Measurements from ENCODE around the gene SHB.

The SHB gene

DNA sequence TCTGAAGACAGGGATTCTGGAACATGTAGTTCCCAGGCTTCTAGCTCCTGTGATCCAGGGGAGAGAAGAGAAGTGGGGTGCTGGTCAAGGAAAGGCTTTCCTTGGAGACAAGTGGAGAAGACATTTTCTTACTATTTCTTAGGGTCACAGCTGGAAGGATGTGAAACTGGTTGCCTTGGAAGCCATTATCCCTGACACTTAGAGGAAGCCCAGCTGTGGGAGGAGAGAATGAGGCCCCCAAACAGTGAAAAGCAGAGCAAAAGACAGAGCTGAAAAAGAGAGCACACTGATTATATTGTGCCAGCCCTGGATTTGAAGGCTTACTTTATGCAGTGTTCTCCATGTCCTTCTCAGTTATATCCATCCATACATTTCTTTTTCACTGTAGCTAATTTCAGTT is 17.5 kb upstream of the SHB start:
- DNase-seq: no peak

DNA sequence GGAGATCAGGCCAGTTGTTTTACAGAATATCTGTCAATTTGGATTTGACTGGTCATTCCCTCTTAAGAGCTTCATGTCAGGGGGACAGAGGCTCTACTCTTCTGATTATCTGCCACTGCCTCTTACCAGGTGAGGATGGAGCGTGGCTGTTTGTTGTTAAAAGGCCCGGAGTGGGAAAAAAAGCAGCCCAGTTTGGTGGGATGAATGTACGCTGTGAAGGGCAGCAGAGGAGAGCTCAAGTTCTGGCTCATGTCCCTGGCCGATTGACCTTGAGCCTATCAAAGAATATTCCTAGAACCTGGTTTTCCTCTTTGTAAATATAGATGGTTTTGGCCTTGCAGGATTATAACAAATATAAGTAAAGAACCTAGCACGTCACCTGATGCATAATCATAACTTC is 16.3 kb upstream of the SHB start:
- no peak for DNase-seq

DNA sequence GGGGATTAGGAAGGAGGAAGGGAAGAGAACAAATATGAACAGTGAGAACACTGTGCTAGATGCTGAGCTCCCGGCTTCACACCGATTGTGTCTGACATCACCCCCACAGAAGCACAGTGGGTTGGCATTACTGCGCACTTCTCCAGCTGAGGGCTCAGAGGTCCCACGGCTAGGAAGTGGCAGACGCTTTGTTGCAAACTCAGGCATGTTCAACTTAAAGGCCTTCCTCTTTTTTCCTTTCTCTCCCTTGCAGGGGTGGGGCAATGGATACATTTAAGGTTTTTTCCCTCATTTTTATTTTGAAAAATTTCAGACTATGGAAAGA is 15.5 kb upstream of the SHB start:
- DNase-seq: no peak

DNA sequence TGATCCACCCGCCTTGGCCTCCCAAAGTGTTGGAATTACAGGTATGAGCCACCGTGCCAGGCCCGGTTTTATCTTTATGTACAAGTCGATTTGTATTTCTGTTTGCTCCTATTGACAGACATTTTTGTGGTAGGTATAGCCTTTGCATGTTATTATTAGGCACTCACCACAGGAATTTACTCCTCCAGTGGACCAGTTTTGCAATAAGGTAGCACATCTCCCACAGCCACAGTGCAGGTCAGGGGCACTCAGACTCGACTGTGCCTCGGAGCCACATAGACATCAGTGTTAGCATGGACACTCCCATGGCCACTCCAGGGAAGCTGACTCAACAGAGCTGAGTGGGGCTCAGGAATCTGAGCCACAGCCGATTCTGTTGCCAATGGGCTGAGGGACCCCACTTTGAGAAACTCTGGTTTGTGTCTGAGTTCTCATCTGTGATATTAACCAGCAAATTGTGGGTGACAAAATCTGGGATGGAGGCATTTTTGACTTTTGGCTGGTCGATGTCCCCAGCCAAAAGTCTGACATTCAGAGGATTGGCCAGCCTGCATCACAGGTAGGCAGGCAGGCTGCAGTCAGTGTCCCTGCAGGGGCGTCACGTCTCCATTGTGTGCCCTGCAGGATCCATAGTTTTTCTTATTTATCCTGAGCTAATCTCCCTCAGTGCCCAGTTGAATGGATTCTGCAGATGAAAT is 15.0 kb upstream of the SHB start:
- DNase-seq: peak; percentile 23

DNA sequence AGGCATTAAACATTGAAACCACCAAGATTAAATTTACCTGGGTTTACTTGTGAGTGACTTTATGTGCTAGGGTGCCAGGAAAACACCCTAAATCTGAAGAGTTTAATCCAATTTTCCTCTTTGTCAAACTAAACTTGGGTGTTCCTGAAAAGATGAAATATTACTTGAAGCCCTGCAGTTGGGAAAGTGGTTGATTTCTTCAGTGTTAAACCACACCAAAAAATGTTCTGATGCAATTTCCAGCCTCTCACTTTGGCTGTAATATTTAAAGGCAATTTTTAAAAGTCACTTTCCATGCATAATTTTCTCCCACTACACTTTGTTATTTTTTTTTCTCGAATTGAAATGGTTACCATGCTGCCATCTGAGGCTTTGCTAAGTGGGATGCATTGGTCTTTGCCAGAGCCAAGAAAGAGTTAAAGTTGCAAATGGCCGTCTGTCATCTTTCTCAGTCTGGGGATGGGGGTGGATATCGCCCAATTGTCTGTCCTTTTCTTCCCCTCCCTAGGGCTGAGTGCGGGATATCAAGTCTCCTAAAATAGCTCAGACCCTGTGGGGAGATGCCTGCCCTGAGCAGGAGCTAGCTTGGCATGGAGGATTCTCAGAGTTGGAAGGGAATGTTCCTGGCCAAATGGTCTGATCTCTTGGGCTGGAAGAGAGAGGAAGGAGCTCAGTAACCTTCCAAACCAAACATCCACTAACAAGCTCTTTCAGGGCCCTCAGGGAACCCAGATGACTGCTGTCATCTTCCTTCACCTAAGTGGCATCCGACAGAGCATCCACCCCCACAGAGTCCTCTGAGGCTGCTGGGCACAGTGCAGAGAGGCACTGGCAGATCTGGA is 13.6 kb upstream of the SHB start:
- peak; percentile 26 for DNase-seq

DNA sequence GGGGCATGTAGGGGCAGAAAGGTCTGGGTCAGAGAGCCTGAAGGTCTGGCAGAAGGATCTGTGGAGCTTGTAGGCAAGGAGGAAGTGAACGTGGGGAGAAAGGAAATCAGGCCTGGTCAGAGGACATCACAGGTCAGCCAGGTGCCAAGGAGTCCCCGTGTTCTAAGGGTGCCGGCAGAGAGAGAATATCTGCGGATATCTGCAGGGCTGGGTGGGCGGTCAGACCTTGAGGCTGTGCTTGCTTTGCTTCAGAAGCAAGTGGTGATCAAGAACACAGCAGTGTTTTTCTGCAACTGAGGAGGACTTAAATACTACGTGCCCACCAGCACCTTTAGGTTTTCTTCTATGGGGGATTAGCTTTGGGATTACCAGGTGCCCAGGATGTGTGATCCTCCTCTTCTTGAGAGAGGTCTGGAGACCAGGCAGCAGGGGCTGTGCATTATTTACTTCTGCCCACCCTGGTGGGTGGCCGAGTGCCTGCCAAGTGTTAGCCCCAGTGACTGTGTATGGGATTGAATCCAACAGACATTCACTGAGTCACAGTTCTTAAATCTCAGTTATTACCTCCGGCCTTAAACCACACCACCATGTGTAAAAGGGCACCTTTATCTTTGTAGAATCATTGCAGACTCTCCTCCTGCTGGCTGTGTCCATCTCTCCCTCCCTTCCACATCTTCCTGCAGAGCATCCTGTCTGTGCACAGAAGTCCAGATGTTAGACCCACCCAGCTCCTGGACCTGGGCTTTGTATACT is 12.5 kb upstream of the SHB start:
- peak; percentile 36 for DNase-seq

DNA sequence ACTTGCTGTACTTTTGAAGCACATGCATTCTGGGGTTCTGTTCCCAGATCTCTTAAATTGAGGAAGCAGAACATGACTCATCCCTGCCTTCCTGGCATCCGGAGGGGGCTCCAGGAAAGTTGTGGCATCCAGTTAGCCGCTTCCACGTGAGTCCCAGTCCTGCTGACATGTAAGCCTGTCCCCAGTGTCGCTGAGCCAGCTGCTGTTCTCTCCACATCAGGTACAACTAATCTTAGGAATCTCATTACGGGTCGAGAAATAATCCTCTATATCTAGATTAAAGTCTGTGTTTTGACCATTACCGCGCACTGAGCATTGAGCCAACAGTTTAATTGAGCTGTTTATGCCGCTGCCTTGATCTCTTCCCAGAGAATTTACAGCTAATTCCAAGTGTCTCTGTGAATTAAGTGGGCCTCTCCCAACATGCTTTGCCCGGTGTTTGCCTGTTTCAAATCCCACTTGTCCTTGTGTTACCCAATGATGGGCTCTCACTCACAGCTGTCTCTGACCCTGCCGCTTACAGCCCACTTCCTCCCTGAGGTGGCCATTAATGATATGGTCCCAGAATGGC is 10.5 kb upstream of the SHB start:
- DNase-seq: peak; percentile 57

DNA sequence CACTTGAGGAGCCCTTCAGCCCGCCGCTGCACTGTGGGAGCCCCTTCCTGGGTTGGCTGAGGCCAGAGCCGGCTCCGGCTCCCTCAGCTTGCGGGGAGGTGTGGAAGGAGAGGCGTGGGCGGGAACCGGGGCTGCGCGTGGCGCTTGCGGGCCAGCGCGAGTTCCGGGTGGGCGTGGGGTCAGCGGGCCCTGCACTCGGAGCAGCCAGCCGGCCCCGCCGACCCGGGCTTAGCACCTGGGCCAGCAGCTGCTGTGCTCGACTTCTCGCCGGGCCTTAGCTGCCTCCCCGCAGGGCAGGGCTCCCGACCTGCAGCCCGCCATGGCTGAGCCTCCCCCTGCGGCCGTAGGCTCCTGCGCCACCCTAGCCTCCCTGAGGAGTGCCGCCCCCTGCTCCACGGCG is 6.2 kb upstream of the SHB start:
- DNase-seq: no peak

DNA sequence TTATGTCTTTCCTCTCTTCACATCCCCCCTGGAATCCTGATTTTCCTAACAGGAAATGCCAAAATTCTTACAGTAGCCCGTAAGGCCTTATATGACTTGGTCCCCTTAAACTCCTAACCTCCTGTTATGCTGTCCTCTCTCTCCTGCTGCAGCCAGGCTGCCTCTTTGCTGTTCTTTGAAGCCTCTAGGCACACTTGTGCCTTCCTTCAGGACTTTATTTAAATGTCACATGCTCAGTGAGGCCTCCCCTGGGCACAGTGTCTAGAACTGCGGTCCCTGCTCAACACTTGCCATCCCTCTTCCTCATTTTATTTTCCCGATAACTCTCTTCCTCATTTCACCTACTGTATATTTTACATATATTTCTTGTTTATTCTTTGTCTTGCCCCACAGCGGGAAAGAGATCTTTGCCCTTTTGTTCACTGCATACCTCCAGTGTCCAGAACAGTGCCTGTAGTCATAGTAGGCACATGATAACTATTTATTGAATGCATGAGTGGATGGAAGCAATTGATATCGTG is 5.5 kb upstream of the SHB start:
- DNase-seq: peak; percentile 85

DNA sequence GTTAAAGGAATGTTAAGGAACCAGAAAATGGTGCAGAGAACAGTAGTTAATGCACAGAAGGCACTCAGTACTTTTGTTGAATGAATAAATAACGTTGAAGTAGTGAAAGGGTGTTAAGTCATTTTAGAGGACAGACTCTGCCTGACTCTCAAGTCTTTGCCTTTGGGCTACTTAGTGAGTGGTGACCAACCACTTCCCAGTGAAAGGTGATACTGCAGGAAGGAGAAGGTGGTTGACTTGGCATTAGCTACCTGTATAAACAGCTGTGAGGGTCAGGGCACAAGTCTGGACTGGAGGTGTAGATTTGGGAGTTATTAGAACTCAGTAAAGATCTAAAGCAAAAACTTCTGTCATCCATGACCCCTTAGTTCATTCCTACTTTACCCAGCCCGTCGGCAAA is 4.9 kb upstream of the SHB start:
- DNase-seq: no peak

DNA sequence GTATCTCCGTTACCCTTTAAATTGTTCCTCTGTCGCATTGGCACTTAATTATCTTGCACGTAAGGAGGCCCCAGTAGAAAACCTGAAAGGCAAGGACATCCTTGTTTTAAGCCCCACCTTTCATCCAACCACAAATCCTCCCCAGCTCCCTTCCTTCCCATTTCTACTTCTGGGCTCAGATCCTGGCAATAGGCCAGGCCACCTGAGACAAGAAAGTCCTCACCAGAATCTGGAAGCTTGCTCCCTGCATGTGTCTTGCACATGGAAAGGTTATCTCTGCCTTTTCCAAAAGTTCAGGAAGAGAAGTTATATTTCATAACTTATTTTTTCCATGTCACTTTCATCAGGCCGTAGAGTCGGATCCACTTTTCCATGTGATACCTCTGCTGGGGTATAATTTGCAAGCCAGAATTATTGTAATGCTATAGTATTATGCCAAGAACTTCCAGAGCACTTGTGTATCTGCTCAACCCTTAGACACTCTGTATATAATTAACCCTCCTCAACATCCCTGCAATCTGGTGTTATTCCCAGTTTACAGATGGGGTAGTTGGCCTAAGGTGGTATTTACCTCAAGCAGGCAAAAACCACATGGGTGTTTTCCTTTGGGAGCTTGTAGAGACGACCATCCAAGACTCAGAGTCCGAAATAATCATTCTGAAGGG is 2.6 kb upstream of the SHB start:
- DNase-seq: no peak

DNA sequence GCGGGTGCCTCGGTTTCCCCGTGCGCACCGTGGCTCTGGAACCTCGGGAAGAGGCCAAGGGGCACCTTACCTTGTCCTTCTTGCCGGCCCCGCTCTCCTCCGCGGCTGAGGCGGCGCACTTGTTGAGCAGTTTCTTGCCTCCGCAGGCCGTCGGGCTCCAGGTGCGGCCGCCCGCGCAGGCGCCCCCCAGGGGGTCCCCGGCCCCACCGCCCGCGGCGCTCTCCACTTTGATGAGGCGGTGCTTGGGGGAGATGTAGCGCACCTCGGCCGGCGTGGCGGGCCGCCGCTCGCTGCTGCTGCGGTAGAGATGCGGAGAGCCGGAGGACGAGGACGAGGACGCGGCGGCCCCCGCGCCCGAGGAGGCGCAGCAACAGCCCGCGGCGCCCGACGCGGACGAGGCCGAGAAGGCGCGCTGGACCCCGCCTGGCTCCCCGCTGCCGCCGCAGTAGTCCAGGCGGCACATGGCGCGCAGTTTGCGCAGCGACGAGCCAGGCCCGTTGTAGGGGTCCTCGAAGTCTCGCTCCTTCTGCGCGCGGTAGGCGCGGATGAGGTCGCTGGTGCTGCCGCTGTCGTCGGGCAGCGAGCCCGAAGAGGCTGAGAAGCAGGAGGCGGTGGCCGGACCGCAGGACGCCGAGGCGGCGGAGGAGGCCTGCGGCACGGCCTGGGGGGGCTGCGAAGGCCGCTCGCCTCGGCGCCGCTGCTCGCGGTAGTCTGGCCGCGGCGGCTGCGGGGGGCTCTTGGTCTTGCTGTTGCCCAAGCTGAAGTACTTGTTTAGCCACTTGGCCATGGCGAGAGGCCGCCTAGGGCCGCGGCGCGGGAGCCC is 957 bp downstream of the SHB start:
- no peak for DNase-seq

DNA sequence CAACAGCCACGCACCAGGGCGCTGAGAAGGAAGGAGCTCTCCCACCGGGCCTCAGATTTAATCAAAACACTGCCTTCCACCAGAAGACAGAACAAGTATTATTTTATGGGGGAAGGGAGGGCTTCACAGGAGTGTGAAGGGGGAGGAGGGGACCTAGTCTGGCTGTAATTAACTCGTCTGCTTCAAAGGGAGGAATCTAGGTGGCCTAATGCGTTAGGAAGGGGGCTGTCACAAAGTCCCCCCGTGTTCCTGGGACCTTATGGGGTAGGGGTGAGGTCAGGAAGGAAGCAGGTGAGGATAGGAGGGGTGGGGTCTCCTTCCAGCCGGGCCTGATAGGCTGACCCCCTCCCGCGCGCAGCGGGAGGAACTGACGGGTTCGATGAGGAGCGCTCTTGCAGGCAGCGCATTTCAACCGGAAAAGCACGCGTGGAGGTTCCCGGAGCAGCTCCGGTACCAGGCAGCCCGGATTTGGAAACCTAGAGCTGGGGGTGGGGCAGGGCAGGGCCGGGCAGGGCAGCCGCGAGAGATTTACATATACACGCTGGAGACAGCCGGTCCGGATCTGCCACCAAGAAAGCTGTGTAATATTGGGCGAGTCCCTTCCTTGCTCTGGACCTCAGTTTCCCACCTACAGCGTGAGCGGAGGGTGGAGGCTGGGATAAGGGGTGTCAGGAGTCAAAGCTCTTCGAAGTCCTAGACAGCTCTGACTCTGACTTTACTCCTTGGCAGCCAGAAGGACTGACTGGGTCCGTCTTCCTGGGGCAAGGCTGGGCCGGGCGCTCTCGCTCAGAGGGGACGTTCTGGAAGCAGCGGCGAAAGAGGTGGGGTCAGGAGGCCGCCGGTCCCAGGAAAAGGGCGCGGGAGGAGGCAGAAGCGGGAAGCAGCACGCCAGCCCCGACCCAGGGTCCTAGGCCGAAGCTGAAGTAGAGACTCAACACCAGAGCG is 1.8 kb downstream of the SHB start:
- peak; percentile 26 for DNase-seq

DNA sequence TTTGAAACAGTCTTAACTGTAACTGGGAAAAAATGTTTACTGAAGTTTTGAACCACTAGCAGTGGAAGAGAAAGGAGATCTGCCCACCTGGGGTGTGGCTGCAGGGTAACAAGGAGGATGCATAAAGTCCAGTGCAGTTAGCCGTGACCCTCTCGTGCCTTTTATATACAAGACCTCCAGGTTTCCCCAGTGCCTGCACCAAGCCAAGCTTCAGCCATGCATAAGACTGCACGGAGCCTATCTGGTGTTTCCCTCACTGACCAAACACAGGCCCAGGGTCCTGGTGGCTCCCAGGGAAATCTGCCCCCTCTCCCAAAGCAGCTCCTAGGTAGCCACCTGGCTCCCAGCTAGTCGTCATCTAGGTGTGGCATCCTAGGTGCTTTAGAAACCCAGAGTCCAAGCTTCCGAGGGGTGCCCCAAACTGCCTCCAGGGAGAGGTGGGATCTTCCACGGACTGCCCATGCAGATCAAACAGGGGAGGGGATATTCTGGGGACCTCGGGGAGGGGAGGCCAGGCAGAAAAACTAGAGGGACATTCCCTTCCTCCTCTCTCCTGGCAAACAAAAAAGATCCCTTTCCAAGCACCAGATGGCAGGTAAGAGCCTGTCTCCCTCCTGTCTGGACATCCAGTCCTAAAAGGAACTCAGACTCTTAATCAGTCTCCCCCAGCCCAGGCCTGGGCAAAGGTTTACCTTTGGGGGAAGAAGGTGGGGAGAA is 2.7 kb downstream of the SHB start:
- no peak for DNase-seq

DNA sequence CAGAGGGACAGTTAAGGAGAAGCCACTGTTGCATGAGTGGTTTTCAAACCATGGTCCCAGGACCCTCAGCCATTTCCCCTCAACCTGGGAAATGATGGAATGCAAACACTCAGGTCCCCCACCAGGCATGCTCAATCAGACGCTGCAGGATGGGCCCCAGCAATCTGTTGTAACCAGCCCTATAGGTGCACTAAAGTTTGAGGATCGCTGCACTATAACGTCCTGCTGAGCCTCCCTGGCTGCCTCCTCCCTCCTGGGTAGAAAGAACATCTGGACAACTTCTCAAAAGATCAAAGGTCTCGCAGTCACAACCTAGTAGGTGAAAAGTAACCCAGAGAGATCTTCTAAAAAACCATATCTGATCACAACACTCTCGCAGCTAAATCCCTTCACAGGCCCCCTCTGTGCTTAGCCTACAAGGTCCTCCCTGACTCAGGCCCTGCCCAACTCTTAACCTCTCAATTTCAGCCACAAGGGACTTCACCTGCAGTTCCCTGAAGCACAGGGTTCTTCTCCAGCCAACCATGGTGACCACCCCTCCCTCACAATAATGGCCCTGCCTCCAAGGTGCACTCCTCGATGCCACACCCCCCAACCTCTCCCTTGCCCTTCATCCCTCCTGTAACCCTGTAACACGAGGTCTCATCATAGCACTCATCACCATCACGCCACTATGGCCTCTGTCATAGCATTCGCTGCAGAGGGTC is 3.5 kb downstream of the SHB start:
- no peak for DNase-seq

DNA sequence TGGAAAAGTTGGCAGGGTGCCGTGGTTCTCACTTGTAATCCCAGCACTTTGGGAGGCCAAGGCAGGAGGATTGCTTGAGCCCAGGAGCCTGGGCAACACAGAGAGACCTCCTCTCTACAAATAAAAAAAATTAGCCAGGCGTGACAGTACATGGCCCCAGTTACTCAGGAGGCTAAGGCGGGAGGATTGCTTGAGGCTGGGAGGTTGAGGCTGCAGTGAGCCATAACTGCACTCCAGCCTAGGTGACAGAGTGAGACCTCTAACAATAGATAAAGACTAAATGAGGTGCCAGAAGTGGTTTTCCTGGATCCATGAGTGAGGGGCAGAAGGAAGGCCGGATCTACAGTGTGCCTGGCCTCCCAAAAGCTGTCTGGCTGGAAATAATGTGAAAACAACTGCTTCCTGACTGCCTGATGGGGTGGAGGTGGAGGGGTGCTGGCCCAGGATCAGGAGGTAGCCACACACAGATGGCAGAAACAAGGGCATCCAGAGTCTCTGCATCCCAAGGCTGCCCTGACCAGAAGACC is 4.1 kb downstream of the SHB start:
- DNase-seq: no peak

DNA sequence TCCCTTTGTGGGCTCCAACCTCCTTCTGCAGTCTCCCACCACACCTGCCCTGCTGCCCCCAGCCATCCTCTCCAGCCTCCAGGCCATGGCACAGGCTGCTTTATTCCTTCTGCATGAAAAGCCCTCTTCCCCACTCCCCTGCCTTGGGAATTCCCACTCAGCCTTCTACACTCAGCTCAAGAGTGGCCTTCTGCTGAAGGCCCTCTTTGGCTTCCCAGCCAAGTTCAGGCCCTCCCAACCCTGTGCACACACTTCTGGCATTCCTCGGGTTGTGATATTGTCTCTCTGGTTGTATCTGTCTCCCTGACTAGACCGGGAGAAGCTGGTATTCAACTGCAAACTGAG is 5.7 kb downstream of the SHB start:
- no peak for DNase-seq

DNA sequence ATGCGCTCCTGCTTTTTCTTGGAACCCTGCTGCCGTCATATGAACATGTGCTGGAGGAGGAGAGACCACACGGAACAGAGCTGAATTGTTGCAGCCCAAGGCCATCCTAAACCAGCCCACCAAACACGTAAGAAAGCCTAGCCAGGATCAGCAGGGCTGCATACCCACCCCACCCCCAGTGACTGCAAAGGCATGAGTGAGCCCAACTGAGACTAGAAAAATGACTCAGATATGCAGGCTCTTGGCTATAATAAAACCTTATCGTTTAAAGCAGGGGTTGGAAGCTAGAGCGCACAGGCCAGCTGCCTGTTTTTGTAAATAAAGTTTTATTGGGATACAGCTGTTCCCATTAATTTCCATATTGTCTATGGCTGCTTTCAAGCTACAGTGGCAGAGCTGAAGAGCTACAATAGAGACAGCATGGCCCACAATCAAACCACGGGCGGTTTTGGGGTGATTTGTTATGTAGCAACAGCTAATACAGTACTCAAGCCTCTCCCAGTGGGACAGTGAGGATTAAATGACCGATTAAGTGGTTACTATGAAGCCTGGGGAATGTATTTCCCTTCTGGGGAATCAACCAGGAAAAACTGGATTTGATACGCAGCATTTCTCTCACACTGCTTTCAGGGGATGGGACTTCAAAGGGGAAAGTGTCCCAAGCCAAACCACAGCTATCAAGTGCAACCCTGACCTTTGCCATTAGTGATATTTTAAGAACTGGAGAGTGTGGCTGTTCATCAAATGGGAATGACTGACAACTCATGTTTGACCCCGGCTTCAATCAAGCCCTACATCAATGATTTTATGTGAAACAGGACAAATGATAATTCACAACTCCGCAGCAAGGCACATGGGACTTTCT is 6.3 kb downstream of the SHB start:
- DNase-seq: peak; percentile 90
